Pons (tissue), 1 donor: ENCODE results near the gene IGSF8.

Experiments used
- DNase-seq: peaks from one replicate; pipeline ENCODE4 v3.0.0-alpha.2; 2016; ENCODE audit warnings: low spot score

The IGSF8 gene

DNA sequence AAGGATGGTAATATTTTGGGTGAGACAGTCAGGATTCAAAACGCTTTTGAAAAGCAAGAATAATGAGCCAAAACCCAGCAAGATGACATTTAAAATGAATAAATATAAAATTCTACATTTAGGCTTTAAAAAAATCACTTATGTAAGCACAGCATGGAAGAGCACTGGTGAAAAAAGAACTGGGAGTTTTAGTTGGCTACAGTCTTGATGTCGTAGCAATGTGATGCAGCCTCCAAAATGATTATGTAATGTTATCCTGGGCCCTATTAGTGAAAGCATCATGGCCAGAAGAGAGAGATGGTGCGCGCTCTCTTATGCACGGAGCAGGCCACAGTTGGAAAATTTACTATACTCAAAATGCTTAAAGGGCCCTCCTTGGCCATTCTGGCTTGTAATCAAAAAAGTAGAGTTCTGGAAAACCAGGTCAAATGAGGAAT lies 11.9 kb downstream of the IGSF8 start:
- DNase-seq: no peak

DNA sequence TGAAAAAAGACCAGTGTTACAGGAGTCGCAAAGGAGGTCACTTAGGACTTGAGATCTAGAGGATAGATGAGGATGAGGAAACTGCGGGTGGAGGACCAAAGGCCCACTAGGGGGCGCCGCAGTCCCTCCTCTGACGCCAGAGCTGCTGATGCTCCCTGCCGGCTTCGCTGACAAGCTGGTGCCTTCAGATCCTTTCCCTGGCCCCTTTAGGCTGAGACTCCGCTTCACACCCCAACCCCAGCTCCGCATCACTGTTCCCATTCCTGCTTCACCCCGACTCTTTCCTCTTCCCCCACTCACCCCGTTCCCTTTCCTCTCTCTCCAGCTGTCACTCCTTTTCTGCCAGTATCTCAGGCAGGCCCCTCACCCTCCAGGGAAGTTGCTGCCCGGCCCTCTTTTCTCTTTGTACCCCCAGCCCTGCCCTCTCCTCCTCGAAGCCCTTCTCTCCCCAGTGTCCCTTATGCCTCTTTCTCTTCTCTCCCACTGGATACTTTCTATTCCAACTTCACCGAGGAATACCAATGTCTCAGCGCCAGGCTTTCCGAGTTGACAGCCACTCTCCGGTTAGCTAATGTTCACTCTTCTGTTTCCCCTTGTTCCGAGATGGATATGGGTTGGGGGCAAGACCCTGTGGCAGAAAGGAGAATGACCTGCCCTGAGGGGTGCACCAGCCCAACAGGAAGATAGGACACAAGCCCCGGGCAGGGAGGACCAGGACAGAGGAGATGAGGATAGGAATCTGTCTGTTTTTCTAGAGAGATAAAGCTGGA lies 12.5 kb downstream of the IGSF8 start:
- DNase-seq: peak; percentile 92

DNA sequence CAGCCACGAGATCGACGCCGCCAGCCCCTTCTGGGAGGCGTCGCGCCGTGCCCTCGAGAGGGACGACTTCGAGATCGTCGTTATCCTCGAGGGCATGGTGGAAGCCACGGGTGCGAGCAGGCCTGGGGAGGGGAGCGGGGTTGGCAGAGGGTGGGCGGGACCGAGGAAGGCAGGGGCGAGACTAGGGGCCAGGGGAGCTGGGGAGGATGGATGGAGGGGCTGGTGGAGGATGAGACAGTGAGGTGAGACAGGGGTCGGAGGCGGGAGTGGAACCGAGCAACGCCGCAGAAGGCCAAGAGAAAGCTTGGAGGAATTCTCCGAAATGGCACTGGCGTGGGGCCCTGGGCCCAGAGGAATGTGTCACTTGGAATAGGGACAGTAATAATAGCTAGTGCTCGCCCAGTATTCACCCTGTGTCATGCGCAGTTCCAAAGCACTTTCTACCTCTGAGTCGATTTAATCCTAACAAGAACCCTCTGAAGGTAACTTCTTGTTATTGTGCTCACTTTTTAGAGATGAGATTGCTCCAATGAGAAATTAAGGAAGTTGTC lies 13.6 kb downstream of the IGSF8 start:
- DNase-seq: no peak

DNA sequence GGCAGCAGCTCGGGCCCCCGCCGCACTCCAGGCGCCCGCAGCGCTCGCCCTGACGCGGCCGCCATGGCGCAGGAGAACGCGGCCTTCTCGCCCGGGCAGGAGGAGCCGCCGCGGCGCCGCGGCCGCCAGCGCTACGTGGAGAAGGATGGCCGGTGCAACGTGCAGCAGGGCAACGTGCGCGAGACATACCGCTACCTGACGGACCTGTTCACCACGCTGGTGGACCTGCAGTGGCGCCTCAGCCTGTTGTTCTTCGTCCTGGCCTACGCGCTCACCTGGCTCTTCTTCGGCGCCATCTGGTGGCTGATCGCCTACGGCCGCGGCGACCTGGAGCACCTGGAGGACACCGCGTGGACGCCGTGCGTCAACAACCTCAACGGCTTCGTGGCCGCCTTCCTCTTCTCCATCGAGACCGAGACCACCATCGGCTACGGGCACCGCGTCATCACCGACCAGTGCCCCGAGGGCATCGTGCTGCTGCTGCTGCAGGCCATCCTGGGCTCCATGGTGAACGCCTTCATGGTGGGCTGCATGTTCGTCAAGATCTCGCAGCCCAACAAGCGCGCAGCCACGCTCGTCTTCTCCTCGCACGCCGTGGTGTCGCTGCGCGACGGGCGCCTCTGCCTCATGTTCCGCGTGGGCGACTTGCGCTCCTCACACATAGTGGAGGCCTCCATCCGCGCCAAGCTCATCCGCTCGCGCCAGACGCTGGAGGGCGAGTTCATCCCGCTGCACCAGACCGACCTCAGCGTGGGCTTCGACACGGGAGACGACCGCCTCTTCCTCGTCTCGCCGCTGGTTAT lies 14.2 kb downstream of the IGSF8 start:
- DNase-seq: peak; percentile 11

DNA sequence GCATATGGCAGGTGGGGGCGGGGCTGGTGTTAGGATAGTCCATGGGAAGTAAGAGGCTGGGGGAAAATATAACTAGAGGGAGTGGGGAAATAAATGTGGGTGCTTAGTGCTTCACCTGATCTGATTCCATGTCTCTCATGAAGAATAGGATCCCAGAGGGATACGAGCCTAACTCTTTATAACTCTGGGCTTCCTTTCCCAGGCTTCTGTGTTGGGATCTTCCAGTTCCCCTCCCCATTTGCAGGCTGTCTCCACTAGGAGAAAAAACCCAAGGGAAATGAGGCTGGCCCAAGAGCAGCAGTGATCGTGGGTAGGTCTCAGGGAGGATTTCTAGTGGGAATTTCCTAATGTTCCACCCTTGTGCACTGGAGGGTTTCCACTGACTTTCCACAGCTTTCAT lies 15.5 kb downstream of the IGSF8 start:
- DNase-seq: peak; percentile 14

DNA sequence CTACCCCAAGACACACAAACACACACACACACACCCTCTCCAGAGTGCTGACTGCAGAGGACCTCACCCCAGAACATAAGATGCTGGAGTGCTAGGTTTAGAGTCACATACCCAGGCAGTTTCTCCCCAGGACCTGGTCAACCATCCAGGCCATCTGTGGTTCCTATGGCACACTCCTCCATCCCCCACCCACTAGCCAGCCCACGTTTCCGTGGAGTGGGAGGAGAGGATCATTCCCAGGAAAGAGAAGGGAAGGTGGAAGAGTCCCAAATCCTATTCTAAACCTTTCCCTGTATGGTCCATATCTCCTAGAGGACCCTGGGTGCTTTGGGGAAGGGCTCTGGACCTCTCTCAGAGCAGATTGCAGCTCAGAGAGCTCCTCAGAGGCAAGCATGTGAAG lies 15.9 kb downstream of the IGSF8 start:
- DNase-seq: peak; percentile 8

DNA sequence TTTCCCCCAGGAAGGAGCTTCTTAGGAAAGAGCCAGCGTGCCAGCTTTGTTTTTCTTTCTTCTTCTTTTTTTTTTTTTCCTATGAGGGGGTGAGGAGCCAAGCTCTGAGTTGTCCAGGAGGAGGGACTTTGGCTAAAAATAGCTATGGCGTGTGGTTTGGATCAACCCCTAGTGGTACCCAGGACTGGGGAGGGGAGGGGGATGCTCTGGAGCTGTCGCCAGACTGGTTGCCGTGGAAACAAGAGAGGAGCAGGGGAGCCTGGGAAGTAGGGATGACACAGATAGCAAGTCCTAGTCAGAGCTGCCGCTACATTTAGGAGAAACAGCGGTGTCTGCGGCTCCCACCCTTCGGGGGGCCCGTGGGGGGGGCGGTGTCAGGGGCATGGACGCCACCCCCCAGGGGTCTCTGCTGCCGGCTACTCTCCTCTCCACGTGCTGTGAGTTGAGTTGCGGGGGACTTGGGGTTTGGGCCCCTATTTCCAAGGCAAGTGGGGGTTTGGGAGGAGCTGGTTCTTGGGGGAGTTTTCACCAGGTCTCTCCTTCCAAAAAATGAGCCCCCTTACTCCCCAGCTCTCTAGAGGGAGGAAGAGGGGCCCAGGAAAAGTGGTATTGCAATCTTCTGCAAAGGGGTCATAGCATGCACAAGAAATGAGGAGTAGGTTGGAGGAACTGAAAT lies 17.0 kb downstream of the IGSF8 start, which contains the start of gene KCNJ9:
TSS of gene KCNJ9 (plus strand) at position 278 of the 676 bp plus-strand sequence. CDS start 2,493 bp downstream, outside the sequence.
- peak; percentile 90 for DNase-seq

DNA sequence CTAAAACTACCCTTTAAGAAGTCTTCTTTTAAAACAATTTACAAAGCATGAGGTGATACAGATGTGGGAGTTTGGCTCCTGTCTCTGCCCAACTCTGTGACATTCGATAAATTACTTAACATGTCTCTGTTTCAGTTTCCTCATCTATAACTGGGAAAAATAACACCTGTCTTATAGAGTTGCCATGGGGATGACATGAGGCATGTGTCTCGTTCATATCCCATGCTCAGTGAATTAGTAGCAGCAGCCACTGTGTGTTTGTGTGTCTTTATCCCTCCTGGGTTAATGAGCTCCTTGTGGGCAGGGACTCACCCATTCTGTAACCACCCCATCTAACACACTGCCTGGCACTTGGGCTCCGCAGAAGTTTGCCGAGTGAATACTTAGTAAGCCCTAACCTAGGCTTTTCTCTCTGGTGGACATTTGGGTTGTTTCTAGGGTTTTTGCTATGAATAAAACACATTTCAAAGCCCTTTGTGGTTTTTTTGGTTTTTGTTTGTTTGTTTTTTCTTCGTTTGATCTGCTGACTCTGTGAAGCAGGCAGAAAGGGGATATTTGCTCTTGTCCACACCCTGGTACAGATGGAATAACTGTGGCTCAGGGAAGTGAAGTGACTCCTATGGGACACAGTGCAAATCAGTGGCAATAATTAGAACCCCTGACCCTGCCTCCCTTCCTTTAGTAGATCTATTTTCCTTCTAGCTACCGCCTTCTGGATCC lies 17.9 kb downstream of the IGSF8 start:
- no peak for DNase-seq

DNA sequence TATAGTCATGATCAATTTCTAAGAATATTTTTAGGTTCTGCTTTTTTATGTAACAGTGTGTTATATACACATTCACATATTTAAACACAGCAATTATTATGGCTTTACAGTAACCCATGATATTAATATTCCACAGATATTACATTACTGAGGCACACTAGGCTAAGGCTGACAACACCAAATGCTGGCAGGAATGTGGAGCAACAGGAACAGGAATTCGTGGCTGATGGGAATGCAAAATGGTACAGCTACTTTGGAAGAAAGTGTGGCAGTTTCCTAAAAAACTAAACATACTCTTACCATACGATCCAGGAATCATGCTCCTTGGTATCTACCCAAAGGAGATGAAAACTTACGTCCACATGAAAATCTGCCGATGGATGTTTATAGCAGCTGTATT lies 19.0 kb downstream of the IGSF8 start:
- DNase-seq: peak; percentile 12

DNA sequence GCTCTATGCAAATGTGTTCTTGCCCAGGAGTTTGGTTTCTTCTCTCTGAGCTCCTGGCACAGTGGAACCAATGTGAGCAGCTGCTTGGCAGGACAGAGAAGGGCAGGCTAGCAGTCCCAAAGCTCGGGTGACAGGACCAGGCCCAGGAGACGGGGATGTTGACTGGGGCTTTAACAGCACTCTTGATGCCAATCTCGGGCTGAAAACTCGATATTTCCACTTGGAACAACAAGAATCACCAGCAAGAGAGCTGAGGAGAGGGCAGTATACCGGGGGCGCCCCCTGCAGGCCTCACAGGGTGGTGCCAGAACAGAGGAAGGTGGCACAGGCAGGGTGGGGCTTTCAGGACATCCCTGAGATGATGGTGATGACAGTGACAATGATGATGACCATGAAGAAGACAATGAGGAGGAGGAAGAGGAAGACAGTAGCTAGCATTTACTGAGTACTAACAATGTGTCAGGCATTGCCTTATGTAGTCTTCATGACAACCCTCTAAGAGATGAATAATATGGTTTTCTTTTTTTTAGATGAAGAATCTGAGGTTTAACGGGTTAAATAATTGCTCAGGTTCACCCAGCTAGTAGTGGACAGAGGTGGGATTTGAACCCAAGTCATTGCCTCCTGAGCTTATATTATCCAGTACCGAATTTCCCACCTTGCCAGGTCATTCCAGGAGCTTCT lies 19.8 kb downstream of the IGSF8 start:
- DNase-seq: peak; percentile 90

DNA sequence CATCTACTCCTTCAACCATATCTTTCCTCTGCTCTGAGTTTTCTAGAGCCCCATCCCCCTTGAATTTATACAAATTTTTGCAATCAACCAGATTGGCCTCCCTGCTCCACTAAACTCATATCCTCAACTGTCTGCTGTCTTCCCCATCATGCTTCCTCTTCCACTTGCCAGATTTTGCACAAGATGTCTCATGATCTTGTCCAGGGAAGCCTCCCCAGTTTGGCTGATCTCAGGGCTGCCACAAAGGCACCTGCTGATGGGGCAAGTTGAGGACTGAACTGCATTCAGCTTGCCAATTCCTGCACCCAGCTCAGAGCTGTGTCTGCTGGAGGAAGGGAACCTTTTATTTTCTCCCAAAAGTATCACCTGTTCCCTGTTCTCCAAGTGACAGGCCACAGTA lies 20.9 kb downstream of the IGSF8 start:
- DNase-seq: no peak

DNA sequence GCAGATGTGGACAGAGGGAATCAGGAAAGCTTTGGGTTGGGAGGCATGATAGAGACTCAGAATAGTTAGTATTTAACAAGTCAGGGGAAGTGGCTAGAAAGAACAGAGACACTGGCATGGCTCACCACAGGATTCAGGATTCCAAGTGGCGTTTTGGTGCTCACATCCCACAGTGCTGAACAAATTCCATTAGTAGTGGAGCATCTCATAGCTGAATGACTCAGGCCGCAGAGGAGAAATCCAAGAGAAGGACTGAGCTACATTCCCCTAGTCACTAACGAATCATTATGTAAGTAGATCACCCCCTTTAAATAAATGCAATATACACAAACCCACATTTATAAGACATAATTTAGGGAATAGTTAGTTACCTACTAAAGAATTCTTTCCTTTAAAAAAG lies 22.1 kb downstream of the IGSF8 start:
- DNase-seq: no peak

DNA sequence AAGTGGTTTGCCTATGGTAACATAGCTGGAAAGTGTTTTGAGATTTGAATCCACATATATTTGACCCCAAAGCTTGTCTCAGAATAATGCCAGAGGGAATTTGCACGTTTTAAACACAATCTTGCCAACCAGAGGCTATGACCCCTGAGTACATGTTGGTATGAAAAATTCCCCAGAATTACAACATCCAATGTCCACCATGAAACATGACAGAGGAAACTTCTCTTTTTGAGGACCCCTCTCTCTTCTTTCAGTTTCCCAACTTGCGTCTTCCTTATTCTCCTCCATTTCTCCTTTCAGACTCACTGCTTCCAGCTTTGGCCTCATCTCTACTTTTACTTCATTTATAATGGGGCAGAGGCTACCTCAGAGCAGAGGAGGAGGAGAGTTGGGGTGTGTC lies 22.6 kb downstream of the IGSF8 start:
- DNase-seq: no peak

DNA sequence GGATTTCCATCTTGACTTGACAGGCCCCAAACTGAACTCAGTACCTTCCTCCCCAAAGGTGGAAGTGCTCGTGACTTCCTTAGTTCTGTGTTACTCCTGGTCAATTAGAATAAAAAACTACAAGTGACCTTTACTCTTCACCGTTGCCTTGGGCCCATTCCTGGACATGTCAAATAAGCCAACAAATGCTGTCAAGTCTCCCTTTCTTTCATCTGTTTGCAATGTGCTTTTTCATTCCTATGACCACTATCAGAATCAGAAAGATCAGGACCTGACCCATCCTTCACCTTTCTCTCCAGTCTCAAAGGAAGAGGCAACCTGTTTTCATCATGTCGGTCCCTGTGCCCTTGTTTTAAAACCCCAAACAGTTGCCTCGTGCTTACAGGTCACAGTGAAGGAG lies 23.6 kb downstream of the IGSF8 start:
- no peak for DNase-seq

DNA sequence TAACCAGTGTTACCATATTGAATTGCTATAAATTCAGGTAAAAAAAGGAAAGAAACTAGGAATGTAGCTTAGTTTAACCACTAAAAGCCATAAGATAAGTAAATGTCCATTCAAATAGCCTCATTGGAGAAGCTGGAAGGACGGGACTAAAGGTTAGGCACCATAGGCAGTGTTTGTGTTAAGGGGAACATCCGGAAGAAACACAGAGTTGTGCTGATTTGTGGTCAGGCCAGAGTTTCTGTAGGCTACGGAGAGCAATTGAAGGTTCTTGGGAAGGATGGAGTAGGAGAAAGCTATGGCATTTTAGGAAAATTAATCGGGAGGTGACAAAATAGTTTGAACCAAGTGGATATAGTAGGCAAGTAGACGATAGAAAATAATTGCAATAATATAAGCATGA lies 27.1 kb downstream of the IGSF8 start:
- no peak for DNase-seq

DNA sequence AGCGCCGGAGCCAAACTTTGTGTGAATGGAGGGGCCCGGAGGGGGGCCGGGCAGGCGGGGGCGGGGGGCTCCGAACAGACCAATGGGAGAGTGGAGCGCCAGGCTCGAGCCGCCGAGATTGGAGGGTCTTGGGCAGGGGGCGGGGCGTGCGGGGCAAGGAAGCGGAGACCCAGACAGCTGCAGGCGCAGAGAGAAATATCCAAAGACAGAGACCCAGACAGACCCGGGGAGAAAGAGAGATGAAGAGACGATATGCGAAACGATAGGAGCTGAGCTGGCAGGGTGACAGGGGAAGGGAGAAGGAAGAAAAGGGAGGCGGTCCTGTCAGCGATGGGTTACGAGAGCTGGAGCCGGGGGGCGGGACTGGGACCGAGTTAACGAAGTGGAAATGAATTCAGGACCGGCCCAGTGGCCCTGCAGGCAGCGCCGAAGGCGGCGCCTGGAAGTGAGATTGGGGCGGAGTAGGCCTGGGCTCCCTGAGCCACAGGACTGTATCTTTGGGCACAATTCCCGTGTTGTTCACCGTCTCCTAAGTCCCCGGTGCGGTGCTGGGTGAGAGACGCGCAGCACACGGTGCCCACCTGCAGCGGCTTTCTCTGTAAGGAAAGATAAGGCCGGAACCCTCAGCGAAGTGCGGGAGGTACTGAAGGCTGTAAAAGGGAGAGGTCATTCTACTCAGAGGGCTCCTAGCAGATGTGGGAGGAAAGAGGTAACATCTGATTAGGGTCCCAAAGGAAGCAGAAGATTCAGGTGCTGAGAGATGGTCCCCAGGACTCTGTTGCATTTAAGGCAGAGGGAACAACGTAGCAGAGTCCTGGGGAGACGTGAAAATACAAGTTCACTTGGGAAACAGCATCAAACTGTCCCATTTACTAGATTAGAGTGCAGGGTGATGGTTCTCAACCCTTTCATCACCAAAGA lies 27.9 kb downstream of the IGSF8 start:
- peak; percentile 95 for DNase-seq

DNA sequence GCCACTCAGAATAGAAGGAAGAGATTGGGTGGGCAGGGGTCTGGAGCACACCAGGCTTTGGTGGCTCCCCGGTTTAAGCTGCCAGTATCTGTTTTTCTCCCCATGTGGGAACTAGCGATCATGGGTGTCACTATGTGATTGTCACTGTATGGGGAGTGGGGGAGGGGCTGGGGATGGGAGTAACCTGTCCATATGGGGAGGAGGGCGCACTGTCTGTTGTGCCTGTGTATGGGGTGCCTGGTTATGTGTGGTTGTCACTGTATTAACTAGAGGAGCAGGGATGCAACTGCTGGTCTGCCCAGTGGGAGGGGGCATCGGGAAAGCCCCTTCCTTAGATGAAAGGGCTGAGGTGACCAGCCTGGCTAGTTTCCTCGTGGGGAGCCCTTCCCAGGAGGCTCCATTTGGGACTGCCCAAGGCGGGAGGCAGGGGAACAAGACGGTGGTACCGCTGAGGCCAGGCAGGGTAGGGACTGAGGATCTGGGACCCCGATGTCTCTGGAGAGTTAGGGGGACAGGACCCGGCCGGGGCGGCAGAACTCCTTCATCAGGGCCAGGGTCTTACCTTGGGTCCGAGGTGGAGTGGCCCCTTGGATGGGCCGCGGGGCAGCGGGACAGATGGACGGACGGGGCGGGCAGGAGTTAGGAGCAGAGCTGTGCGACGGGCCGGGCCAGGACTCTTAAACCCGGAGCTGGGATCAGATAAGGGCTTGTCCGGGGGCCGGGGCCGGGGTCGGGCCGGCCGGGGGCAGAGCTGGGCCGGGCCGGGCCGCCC lies 28.8 kb downstream of the IGSF8 start, which contains the start of gene KCNJ10:
TSS of gene KCNJ10 (minus strand) at position 701 of the 772 bp plus-strand sequence. CDS start 27,628 bp downstream, outside the sequence.
- no peak for DNase-seq

DNA sequence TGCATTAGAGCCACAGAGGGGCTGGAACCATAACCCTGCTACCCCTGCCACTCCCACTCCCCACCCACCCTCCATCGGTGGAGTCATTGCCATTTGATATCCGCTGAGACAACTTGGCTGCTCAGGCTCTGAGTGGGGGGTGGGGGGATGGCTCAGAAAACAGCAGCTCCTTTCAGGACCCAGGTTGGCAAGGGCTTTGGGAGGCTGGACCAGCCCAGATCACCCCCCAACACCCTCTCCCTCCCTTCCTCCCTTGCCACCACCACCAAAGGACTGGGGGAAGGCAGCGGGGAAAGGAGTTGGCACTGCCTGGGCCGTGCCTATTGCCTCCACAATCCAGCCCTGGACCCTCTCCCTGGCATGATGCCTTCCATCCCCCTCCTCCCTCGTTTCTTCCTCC lies 30.2 kb downstream of the IGSF8 start:
- DNase-seq: peak; percentile 97
